ENCODE data around the gene CDK15.

GRCh38 chr2:201888426-201888800 is 82.1 kb downstream of the CDK15 start:
- TF ChIP-seq, protein P1, sequence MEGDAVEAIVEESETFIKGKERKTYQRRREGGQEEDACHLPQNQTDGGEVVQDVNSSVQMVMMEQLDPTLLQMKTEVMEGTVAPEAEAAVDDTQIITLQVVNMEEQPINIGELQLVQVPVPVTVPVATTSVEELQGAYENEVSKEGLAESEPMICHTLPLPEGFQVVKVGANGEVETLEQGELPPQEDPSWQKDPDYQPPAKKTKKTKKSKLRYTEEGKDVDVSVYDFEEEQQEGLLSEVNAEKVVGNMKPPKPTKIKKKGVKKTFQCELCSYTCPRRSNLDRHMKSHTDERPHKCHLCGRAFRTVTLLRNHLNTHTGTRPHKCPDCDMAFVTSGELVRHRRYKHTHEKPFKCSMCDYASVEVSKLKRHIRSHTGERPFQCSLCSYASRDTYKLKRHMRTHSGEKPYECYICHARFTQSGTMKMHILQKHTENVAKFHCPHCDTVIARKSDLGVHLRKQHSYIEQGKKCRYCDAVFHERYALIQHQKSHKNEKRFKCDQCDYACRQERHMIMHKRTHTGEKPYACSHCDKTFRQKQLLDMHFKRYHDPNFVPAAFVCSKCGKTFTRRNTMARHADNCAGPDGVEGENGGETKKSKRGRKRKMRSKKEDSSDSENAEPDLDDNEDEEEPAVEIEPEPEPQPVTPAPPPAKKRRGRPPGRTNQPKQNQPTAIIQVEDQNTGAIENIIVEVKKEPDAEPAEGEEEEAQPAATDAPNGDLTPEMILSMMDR (IDR thresholded peaks at IDR 0.05; ENCODE audit: low read length), result no peak
- TF ChIP-seq EZH2 (optimal IDR thresholded peaks at IDR 0.05; ENCODE audit: low read depth, low read length), result no peak
- TF ChIP-seq EZH2phosphoT487 (IDR thresholded peaks at IDR 0.05; ENCODE audit: low read length), result no peak

All from MM.1S (cell line).